Body of pancreas (tissue), 4 donors: ENCODE measurements around the gene ACAA1.

Source experiments
- CTCF ChIP-seq, 7 experiments: fragments of 450-650 bp in 4 of 7; fragments of 200-600 bp in 3 of 7; sonication (generic) in 3 of 7; IDR thresholded peaks; one replicate each; pipeline ENCODE4 v1.5.1; 2016 to 2019; ENCODE audit warnings: antibody characterized with exemption in 7 of 7
- POLR2A ChIP-seq, 3 donors: fragments of 450-650 bp; IDR thresholded peaks; one replicate each; pipeline ENCODE4 v1.6.1; 2016; ENCODE audit warnings: antibody characterized with exemption in 3 of 3, mild to moderate bottlenecking in 2 of 3

DNA sequence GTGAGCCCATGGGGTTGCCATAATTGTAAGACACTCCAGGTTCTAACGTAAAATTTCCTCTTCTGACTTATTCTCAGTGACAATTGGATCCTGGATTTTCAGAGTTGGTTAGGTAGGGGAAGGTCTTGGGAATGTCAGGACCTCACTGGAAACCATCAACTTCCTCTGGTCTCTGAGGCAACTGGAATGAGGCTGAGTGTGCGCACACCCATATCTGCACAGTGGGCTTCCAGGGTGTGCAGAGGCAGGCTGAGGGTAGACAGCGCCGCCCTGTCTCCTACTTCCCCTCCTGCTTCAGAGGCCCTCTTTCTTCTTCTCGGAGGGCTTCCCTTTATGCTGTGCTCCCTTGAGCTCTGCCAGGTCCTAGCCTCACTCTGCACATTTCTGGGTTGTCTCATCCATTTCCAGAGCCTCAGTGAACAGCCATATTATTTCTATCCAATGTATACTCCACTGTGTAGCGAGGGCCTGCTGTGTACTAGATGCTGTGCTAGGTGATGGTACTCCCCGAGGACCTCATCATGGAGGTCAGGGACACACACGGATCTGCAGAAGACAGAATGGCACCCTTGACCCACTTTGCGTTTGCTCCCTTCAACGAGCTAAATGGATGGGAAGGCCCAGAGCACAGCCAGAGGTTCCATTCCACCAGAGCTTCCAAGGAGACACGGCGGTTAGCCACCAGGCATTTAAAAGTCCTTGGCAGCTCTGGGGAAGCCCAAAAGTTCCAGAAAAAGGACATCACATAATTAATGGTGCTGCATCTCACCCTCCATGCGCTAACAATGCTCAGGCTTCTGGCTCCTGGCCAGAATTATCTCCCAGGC lies 18.3 kb downstream of the ACAA1 start:
- TF ChIP-seq CTCF (IDR thresholded peaks at IDR 0.05) (no peak), POLR2A (IDR thresholded peaks at IDR 0.05) (no peak)
